Left ventricle myocardium superior (tissue), 1 donor: ENCODE measurements around the gene SLC13A2. TPM values are rescaled to one million over a fixed set of nuclear protein-coding genes. Genes with fewer than 3 reads are reported as not detected.
"Not testable (repeated sequence)": the region's sequence is repeated elsewhere in the genome, so short reads cannot be mapped to it uniquely, and the experiment has no call there.

Source experiments
- ATAC-seq: fragments of 200-7000 bp; cut with Tn5 transposase; one replicate; pipeline ENCODE4 v1.9.1; 2020; ENCODE audit warnings: mild to moderate bottlenecking, moderate library complexity
- DNase-seq: peaks from one replicate; pipeline ENCODE4 v3.0.0-alpha.2; 2020
- intact Hi-C: fragments of 100-400 bp; cut with micrococcal nuclease; formaldehyde crosslinking; loops from one replicate; pipeline ENCODE4 v1.11.0; 2022
- long read RNA-seq: library from polyadenylated mRNA; unstranded; transcript quantifications from one replicate; pipeline ENCODE4 v2.0.0, GENCODE V29; 2021
- total RNA-seq: library from RNA; stranded (reverse); fragmentation: NEBNext Ultra II Directional; extraction: Animal tissue kit (Norgen Biotek cat#: 25700); gene quantifications from one replicate; pipeline ENCODE4 v1.2.1, GENCODE V29; 2021
- donor health status: DM: no; HTN: yes; CAD: no; lungs with severe emphysema.

SLC13A2 gene
- total RNA-seq = not detected
- long read RNA-seq = 0 reads

- no peak for ATAC-seq
- intact Hi-C loops = no loop called here
- DNase-seq = no peak
Measured at GRCh38 chr17:28473542-28473941, at the start of gene SLC13A2. Gene SLC13A2 (plus strand): TSS chr17:28473644. CDS start chr17:28473713, 69 bp downstream.

GRCh38 chr17:28425206-28425605 lies 48.2 kb upstream of the SLC13A2 start:
- intact Hi-C loops = no loop called here
- ATAC-seq (no peak), DNase-seq (no peak)

GRCh38 chr17:28426081-28426519 lies 47.3 kb upstream of the SLC13A2 start:
- no peak for ATAC-seq
- intact Hi-C loops = no loop called here
- no peak for DNase-seq

- intact Hi-C loops = no loop called here
- no peak for ATAC-seq
Measured at GRCh38 chr17:28427371-28427770, 46.1 kb upstream of the SLC13A2 start.

GRCh38 chr17:28427982-28428381 lies 45.5 kb upstream of the SLC13A2 start:
- ATAC-seq, intact Hi-C loops, DNase-seq: not testable (repeated sequence)

More at GRCh38 chr17:28427371-28427770, 46.1 kb upstream of the SLC13A2 start:
- DNase-seq = no peak

- intact Hi-C loops = no loop called here
- no peak for ATAC-seq
- no peak for DNase-seq
Measured at GRCh38 chr17:28433721-28434120, 39.7 kb upstream of the SLC13A2 start.

- DNase-seq, ATAC-seq, intact Hi-C loops: not testable (repeated sequence)
Measured at GRCh38 chr17:28434326-28434725, 39.1 kb upstream of the SLC13A2 start.

- DNase-seq = no peak
- intact Hi-C loops = no loop called here
- no peak for ATAC-seq
Measured at GRCh38 chr17:28443901-28444638, 29.4 kb upstream of the SLC13A2 start.

GRCh38 chr17:28446716-28447395 lies 26.6 kb upstream of the SLC13A2 start:
- intact Hi-C loops = no loop called here
- DNase-seq = no peak
- no peak for ATAC-seq

GRCh38 chr17:28447396-28447760 lies 26.1 kb upstream of the SLC13A2 start:
- ATAC-seq (no peak), DNase-seq (no peak)
- intact Hi-C loops = no loop called here

GRCh38 chr17:28449859-28450258 lies 23.6 kb upstream of the SLC13A2 start:
- DNase-seq (no peak), ATAC-seq (no peak)
- intact Hi-C loops = no loop called here

GRCh38 chr17:28457890-28458289 lies 15.6 kb upstream of the SLC13A2 start:
- intact Hi-C loops = no loop called here
- DNase-seq (no peak), ATAC-seq (no peak)

- intact Hi-C loops, ATAC-seq, DNase-seq: not testable (repeated sequence)
Measured at GRCh38 chr17:28458881-28459280, 14.6 kb upstream of the SLC13A2 start.

- DNase-seq = no peak
Measured at GRCh38 chr17:28460901-28461300, 12.5 kb upstream of the SLC13A2 start.

GRCh38 chr17:28466001-28466400 lies 7.4 kb upstream of the SLC13A2 start:
- ATAC-seq (no peak), DNase-seq (no peak)
- intact Hi-C loops = no loop called here

More at GRCh38 chr17:28460901-28461300, 12.5 kb upstream of the SLC13A2 start:
- ATAC-seq = no peak
- intact Hi-C loops = no loop called here

- no peak for ATAC-seq
- no peak for DNase-seq
Measured at GRCh38 chr17:28466521-28467048, 6.9 kb upstream of the SLC13A2 start.

GRCh38 chr17:28467456-28468025 lies 5.9 kb upstream of the SLC13A2 start:
- DNase-seq (no peak), ATAC-seq (no peak)
- intact Hi-C loops = no loop called here

More at GRCh38 chr17:28466521-28467048, 6.9 kb upstream of the SLC13A2 start:
- intact Hi-C loops = no loop called here

- ATAC-seq, DNase-seq, intact Hi-C loops: not testable (repeated sequence)
Measured at GRCh38 chr17:28468033-28468735, 5.3 kb upstream of the SLC13A2 start.

GRCh38 chr17:28468781-28469180 lies 4.7 kb upstream of the SLC13A2 start:
- DNase-seq = no peak
- ATAC-seq = no peak
- intact Hi-C loops = no loop called here
